AML-193 (cell line): Measurements from ENCODE around the gene CCDC102A.
A peak's percentile ranks its signal among the peaks of the same experiment; 100 is the strongest.
"Not testable (repeated sequence)": the region's sequence is repeated elsewhere in the genome, so short reads cannot be mapped to it uniquely, and the experiment has no call there.

Experiments used
- DNase-seq, 2 experiments: peaks; one replicate each; lab custom pipeline; 2025; lab: John Stamatoyannopoulos, UW

CCDC102A gene

DNA sequence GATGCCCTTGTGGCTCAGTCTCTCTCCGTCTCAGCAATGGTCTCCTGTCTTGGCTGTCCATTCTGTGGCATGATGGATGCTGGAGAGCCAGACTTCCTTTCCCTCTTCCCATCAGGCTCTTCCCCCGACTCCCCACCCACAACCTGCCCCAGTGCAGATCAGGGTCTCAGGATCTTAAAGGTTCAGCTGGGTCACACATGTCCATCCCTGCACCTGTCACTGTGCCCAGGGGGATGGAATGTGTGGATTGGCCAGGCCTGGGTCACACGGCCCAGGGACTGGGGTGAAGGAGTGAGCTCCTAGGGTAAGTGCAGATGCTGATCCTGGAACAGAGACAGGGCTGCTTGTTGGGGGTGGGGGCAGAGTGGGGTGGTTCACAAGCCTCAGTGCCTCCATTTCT is 29.1 kb upstream of the CCDC102A start:
- DNase-seq, result no peak

DNA sequence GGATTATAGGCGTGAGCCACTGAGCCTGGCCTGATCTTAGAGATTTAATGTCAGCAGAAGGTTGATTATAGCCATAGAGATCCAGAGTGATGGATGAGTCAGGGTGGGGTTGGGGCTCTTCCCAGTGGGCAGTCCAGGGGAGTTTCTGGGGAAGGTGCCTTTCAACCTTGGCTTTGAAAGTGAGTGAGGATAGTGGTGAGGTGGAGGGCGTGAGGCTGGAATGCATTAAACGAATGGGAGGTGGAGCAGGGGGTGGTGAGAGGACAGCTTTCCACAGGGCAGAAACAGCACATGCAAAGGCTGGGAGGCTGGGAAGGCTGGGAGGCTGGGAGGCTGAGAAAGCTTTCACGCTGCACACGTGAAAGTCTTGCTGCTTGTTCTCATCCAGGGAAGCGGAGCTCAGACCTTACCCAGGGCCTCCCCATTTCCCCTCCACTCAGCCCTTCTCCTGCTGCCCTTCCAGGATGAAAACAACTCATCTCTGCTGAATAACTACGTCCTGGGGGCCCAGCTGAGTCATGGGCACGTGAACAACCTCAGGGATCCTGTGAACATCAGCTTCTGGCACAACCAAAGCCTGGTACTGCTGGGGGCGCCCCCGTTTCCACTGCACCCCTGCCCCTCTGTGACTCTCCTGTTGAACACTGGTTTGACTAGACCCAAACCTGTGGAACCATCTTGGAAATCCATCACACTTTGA is 28.4 kb upstream of the CCDC102A start:
- no peak for DNase-seq

DNA sequence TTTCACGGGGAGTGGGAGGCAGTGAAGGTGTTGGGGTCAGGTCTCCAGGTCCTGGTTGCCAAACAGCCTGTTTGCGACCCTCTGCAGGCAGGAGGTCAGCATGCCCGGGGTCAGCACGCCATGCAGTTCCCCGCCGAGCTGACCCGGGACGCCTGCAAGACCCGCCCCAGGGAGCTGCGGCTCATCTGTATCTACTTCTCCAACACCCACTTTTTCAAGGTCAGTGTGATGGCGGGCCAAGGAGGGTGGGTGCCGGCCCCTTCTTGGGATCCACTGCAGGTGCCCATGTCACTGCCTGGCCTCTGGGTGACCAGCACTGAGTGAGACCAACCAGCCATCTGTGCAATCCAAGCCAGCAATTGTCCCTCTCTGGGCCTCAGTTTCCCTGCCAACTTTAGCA is 27.4 kb upstream of the CCDC102A start:
- DNase-seq, result no peak

DNA sequence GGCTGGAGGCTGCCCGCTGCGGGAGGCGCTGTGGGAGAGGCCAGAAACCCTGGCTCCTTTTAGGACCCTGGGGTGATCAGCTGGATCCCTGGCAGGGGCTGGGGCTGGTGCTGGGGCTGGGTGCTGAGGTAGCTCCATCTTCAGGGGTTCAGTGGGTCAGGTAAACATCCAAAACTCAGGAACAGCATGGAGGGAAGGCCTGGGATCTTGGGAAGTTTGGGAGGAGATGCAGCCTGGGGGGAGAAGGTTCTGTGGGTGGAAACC is 27.0 kb upstream of the CCDC102A start:
- DNase-seq, result no peak

DNA sequence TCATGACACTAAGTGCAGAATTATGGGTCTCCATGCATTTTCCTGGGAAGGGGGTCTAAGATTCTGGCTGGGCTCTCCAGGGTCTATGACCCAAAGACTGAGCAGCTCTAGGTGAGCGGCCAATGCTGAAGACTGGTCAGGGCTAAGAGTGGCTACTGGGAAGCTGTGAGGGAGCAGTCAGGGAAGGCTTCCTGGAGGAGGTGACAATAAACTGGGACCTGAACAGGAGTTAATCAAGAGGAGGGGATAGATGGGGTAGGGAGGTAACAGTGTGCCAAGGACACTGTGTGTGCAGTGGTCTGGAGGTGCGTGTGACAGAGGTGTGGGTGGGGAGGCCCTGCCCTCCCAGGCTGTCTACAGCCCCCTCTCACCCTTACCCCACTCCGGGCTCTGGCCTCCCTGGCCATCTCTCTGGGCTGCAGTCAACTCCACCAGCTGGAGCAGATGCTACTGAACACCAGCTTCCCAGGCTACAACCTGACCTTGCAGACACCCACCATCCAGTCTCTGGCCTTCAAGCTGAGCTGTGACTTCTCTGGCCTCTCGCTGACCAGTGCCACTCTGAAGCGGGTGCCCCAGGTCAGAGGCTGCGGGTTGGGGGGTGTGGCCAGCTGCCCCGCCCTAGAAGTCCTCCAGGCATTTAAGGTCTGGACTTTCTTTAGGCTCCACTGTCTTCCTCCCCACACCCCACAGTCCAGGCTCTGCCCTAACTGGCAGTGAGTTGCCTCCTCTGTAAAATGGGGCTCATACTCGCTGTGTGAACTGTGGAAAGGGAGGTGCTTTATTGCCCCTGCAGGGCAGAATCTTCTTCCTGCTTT is 26.5 kb upstream of the CCDC102A start:
- DNase-seq, result no peak

- no peak for DNase-seq
Observed at GRCh38 chr16:57562066-57562465, 25.7 kb upstream of the CCDC102A start.

- DNase-seq, result no peak
Observed at GRCh38 chr16:57559072-57559790, 22.9 kb upstream of the CCDC102A start.

DNA sequence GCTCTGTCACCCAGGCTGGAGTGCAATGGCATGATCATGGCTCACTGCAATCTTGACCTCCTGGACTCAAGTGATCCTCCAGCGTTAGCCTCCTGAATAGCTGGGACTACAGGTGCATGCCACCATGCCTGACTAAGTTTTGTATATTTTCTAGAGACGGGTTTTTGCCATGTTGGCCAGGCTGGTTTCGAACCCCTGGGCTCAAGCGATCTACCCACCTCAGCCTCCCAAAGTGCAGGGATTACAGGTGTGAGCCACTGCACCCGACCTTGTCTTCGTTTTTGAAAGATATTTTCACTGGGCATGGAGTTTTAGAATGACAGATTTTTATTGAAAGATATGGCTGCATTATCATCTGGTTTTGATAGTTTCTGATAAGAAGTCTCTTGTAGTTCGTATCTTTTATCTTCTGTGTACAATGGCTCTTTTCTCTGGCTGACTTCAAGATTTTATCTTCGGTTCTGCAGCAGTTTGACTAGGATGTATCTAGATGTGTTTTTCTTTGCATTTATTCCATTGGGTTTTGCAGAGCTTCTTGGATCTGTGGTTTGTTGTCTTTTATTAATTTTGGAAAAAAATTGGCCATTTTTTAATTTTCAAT is 20.7 kb upstream of the CCDC102A start:
- no peak for DNase-seq

DNA sequence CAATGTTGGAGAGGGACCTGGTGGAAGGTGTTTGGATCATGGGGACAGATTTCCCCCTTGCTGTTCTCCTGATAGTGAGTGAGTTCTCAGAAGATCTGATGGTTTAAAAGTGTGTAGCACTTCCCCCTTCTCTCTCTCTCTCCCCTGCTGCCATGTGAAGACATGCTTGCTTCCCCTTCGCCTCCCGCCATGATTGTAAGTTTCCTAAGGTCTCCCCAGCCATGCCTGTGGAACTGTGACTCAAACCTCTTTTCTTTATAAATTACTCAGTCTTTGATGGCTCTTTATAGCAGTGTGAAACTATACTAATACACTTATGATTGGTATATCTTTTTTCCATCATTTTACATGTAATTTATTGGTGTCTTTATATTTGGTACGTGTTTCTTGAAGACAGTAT is 19.5 kb upstream of the CCDC102A start:
- no peak for DNase-seq

DNA sequence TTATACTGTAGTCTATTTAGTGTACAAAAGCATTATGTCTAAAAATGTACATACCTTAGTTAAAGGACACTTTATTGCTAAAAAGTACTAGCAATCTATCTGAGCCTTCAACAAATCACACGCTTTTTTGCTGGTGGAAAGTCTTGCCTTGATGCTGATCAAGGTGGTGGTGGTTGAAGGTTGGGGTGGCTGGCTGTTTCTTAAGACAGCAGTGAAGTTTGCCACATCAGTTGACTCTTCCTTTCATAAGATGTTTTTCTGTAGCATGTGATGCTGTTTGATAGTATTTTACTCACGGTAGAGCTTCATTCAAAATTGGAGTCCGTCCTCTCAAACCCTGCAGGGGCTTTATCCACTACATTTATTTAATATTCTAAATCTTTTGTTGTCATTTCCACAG is 14.7 kb upstream of the CCDC102A start:
- no peak for DNase-seq

- no peak for DNase-seq
Observed at GRCh38 chr16:57549730-57550129, 13.4 kb upstream of the CCDC102A start.

GRCh38 chr16:57548408-57548807 is 12.0 kb upstream of the CCDC102A start:
- DNase-seq, result no peak

DNA sequence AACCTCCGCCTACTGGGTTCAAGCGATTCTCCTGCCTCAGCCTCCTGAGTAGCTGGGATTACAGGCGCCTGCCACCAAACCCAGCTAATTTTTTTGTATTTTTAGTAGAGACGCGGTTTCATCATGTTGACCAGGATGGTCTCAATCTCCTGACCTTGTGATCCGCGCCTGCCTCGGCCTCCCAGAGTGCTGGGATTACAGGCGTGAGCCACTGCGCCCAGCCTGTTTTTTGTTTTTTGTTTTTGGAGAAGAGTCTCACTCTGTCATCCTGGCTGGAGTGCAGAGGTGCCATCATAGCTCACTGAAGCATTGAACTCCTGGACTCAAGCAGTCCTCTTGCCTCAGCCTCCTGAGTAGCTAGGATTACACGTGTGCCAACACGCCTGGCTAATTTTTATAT is 11.2 kb upstream of the CCDC102A start:
- not testable (repeated sequence) for DNase-seq

GRCh38 chr16:57544124-57544653 is 7.8 kb upstream of the CCDC102A start:
- peak; percentile 93 to 94 for DNase-seq

GRCh38 chr16:57541754-57542435 is 5.5 kb upstream of the CCDC102A start:
- no peak for DNase-seq

GRCh38 chr16:57540906-57541753 is 4.8 kb upstream of the CCDC102A start:
- DNase-seq, result no peak

DNA sequence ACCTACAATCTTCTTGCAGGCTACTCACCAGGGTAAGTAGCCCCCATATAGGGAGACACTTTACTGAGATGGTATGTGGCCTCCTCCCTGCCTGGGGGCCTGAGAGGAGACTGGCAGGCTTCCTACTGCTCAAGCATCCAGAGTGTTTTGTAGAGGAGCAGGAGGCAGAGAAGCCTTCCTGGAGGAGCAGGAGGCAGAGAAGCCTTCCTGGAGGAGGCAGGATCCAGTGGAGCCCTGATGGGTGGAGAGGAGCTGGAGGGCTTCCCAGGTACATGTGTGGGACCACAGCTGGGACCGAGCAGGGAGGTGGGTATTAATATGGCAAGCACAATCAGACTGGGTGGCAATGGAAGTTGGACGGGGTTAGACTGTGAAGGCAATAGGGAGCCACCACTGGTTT is 4.0 kb upstream of the CCDC102A start:
- DNase-seq, result no peak

- peak; percentile 18 to 33 for DNase-seq
Observed at GRCh38 chr16:57539072-57539796, 2.9 kb upstream of the CCDC102A start.

DNA sequence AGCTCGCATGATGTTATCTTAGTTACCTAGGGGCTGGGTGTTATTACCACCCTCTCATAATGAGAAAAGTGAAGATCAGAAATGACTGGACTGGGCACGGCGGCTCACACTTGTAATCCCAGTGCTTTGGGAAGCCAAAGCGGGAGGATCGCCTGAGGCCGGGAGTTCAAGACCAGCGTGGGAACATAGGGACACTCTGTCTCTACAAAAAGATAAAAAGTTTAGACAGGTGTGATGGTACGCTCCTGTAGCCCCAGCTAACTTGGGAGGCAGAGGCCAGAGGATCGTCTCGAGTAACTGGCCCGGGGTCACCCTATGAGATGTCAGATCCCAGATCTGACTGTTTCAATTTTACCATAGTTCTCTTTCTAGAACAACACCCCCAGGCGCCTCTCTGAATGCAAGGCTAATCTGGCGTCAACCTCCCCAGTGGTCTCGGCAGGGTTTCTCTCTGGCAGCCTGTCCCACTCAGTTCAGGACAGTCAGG is 1.9 kb upstream of the CCDC102A start:
- DNase-seq, result no peak

- DNase-seq, result no peak
Observed at GRCh38 chr16:57537581-57538234, 1.3 kb upstream of the CCDC102A start.
